GM21528 (cell line): ENCODE results near the gene RIT1.
A peak's percentile ranks its signal among the peaks of the same experiment; 100 is the strongest.
"Not testable (repeated sequence)": the region's sequence is repeated elsewhere in the genome, so short reads cannot be mapped to it uniquely, and the experiment has no call there.

Source experiments
- ATAC-seq: cut with Tn5 transposase; IDR thresholded peaks from one replicate; pipeline ENCODE4 v1.9.1; 2021; ENCODE audit warnings: mild to moderate bottlenecking, moderate library complexity; ENCODE audit not compliant: unreplicated experiment, low FRiP score

RIT1 gene

GRCh38 chr1:155934097-155934935 is 23.2 kb upstream of the RIT1 start, which contains the start of gene KHDC4:
Gene KHDC4 (minus strand): TSS chr1:155934413. CDS start chr1:155934373, 40 bp downstream.
- peak; percentile 88 for ATAC-seq

GRCh38 chr1:155933591-155934096 is 22.5 kb upstream of the RIT1 start:
- no peak for ATAC-seq

- ATAC-seq = no peak
Measured at GRCh38 chr1:155932487-155932886, 21.3 kb upstream of the RIT1 start.

- no peak for ATAC-seq
Measured at GRCh38 chr1:155932081-155932480, 20.9 kb upstream of the RIT1 start.

GRCh38 chr1:155931332-155932038 is 20.3 kb upstream of the RIT1 start:
- ATAC-seq = no peak

- not testable (repeated sequence) for ATAC-seq
Measured at GRCh38 chr1:155930725-155931124, 19.6 kb upstream of the RIT1 start.

GRCh38 chr1:155929057-155929456 is 17.9 kb upstream of the RIT1 start:
- no peak for ATAC-seq

GRCh38 chr1:155925506-155925905 is 14.4 kb upstream of the RIT1 start:
- no peak for ATAC-seq

- no peak for ATAC-seq
Measured at GRCh38 chr1:155920717-155921116, 9.6 kb upstream of the RIT1 start.

- ATAC-seq = no peak
Measured at GRCh38 chr1:155919801-155920200, 8.7 kb upstream of the RIT1 start.

- ATAC-seq = no peak
Measured at GRCh38 chr1:155918660-155919059, 7.5 kb upstream of the RIT1 start.

- no peak for ATAC-seq
Measured at GRCh38 chr1:155913969-155914757, 3.0 kb upstream of the RIT1 start.

- no peak for ATAC-seq
Measured at GRCh38 chr1:155912056-155912536, 947 bp upstream of the RIT1 start.

- no peak for ATAC-seq
Measured at GRCh38 chr1:155910621-155911121, 478 bp downstream of the RIT1 start.

- ATAC-seq = no peak
Measured at GRCh38 chr1:155909894-155910293, 1.3 kb downstream of the RIT1 start.

GRCh38 chr1:155904261-155904660 is 6.9 kb downstream of the RIT1 start:
- no peak for ATAC-seq

GRCh38 chr1:155900161-155900560 is 11.0 kb downstream of the RIT1 start:
- no peak for ATAC-seq

- ATAC-seq = no peak
Measured at GRCh38 chr1:155899683-155900082, 11.5 kb downstream of the RIT1 start.

GRCh38 chr1:155898888-155899287 is 12.3 kb downstream of the RIT1 start:
- no peak for ATAC-seq

GRCh38 chr1:155897746-155898145 is 13.4 kb downstream of the RIT1 start:
- no peak for ATAC-seq
